OCI-LY1 (cell line): Measurements from ENCODE around the gene BRIP1.
"Not testable (repeated sequence)": the region's sequence is repeated elsewhere in the genome, so short reads cannot be mapped to it uniquely, and the experiment has no call there.

ENCODE experiments used
- EZH2 ChIP-seq: fragments of 200-600 bp; sonication (generic), shearing (Covaris generic); IDR thresholded peaks from 2 replicates; pipeline ENCODE4 v1.8.0; 2017; ENCODE audit warnings: borderline replicate concordance, mixed run types, mild to moderate bottlenecking, antibody characterized with exemption, low read length, moderate library complexity, mixed read lengths
- TF ChIP-seq, protein P1 (sequence below): fragments of 200-600 bp; sonication (generic), shearing (Covaris generic); IDR thresholded peaks from 2 replicates; pipeline ENCODE4 v1.5.1; 2017; ENCODE audit warnings: mild to moderate bottlenecking, antibody characterized with exemption, low read length, moderate library complexity, mixed read lengths

DNA sequence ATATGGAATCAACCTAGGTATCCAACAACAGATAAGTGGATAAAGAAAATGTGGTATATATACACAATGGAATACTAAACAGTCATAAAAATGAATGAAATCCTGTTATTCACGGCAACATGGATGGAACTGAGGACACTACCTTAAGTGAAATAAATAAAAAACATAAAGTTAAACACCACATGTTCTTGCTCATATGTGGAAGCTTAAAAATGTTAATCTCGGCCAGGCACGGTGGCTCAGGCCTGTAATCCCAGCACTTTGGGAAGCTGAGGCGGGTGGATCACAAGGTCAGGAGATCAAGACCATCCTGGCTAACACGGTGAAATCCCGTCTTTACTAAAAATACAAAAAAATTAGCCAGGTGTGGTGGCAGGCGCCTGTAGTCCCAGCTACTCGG, 144.1 kb downstream of the BRIP1 start:
- TF ChIP-seq, protein P1, sequence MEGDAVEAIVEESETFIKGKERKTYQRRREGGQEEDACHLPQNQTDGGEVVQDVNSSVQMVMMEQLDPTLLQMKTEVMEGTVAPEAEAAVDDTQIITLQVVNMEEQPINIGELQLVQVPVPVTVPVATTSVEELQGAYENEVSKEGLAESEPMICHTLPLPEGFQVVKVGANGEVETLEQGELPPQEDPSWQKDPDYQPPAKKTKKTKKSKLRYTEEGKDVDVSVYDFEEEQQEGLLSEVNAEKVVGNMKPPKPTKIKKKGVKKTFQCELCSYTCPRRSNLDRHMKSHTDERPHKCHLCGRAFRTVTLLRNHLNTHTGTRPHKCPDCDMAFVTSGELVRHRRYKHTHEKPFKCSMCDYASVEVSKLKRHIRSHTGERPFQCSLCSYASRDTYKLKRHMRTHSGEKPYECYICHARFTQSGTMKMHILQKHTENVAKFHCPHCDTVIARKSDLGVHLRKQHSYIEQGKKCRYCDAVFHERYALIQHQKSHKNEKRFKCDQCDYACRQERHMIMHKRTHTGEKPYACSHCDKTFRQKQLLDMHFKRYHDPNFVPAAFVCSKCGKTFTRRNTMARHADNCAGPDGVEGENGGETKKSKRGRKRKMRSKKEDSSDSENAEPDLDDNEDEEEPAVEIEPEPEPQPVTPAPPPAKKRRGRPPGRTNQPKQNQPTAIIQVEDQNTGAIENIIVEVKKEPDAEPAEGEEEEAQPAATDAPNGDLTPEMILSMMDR = not testable (repeated sequence)
- TF ChIP-seq EZH2 = not testable (repeated sequence)
